Astrocyte (in vitro differentiated cells and primary cell): ENCODE data around the gene DUSP10. TPM values are rescaled to one million over a fixed set of nuclear protein-coding genes. Genes with fewer than 3 reads are reported as not detected.

Source experiments
- DNase-seq: peaks from one replicate; pipeline ENCODE4 v3.0.0-alpha.2; 2010; ENCODE audit warnings: low read depth
- FAIRE-seq: peaks from 2 replicates; lab custom pipeline; 2011; peaks lifted over from hg19 to GRCh38; lab: Jason Lieb, UNC
- H2AFZ ChIP-seq: 2 replicates; pipeline ENCODE4 v1.6.0; 2012; ENCODE audit warnings: low read depth, low read length, inconsistent platforms
- H3K27ac ChIP-seq: 2 replicates; pipeline ENCODE4 v1.5.1; 2011; ENCODE audit warnings: low read depth, low read length, inconsistent platforms
- H3K27me3 ChIP-seq: 2 replicates; pipeline ENCODE4 v1.6.0; 2011; ENCODE audit warnings: low read length, inconsistent platforms; ENCODE audit not compliant: insufficient read depth
- H3K36me3 ChIP-seq: 2 replicates; pipeline ENCODE4 v1.5.1; 2011; ENCODE audit warnings: low read length, inconsistent platforms; ENCODE audit not compliant: insufficient read depth
- H3K4me1 ChIP-seq: 2 replicates; pipeline ENCODE4 v1.5.1; 2011; ENCODE audit warnings: low read length, inconsistent platforms; ENCODE audit not compliant: insufficient read depth
- H3K4me2 ChIP-seq: 2 replicates; pipeline ENCODE4 v1.6.0; 2012; ENCODE audit warnings: low read length, inconsistent platforms
- H3K4me3 ChIP-seq: 2 replicates; pipeline ENCODE4 v1.5.1; 2011; ENCODE audit warnings: low read depth, mild to moderate bottlenecking, low read length, inconsistent platforms; ENCODE audit not compliant: insufficient read depth
- H3K79me2 ChIP-seq: 2 replicates; pipeline ENCODE4 v1.6.0; 2012; ENCODE audit warnings: mild to moderate bottlenecking, low read length, inconsistent platforms; ENCODE audit not compliant: insufficient read depth
- H3K9ac ChIP-seq: 2 replicates; pipeline ENCODE4 v1.6.0; 2012; ENCODE audit warnings: mild to moderate bottlenecking, low read length, inconsistent platforms
- H3K9me3 ChIP-seq: 2 replicates; pipeline ENCODE4 v1.5.1; 2012; ENCODE audit warnings: low read depth, mild to moderate bottlenecking, low read length, inconsistent platforms; ENCODE audit not compliant: insufficient read depth
- H4K20me1 ChIP-seq: 2 replicates; pipeline ENCODE4 v1.6.0; 2012; ENCODE audit warnings: low read length, inconsistent platforms; ENCODE audit not compliant: insufficient read depth
- H3K27ac Mint-ChIP-seq: one replicate; pipeline ENCODE4 v1.8.0; 2021; ENCODE audit warnings: mild to moderate bottlenecking, mixed read lengths; ENCODE audit not compliant: unreplicated experiment
- H3K27me3 Mint-ChIP-seq: one replicate; pipeline ENCODE4 v1.8.0; 2021; ENCODE audit warnings: low read depth, mixed read lengths; ENCODE audit not compliant: unreplicated experiment
- H3K36me3 Mint-ChIP-seq: one replicate; pipeline ENCODE4 v1.8.0; 2021; ENCODE audit warnings: low read depth, mixed read lengths; ENCODE audit not compliant: unreplicated experiment
- H3K4me1 Mint-ChIP-seq: one replicate; pipeline ENCODE4 v1.8.0; 2021; ENCODE audit warnings: low read depth, mixed read lengths; ENCODE audit not compliant: unreplicated experiment
- H3K4me3 Mint-ChIP-seq: one replicate; pipeline ENCODE4 v1.8.0; 2021; ENCODE audit warnings: mild to moderate bottlenecking, moderate library complexity, mixed read lengths; ENCODE audit not compliant: unreplicated experiment
- H3K9me3 Mint-ChIP-seq: one replicate; pipeline ENCODE4 v1.8.0; 2021; ENCODE audit warnings: mild to moderate bottlenecking, mixed read lengths; ENCODE audit not compliant: unreplicated experiment
- CTCF ChIP-seq: IDR thresholded peaks from 2 replicates; pipeline ENCODE4 v1.5.1; 2011; ENCODE audit warnings: low read depth, mild to moderate bottlenecking, inconsistent platforms, low read length, moderate library complexity; ENCODE audit not compliant: insufficient read depth
- EZH2 ChIP-seq: IDR thresholded peaks from 2 replicates; pipeline ENCODE4 v1.6.1; 2012; ENCODE audit warnings: mild to moderate bottlenecking, low read length, inconsistent platforms; ENCODE audit not compliant: insufficient read depth
- total RNA-seq: library from RNA; stranded (reverse); gene quantifications from 2 replicates; pipeline ENCODE4 v1.2.1, GENCODE V29; 2021

The DUSP10 gene
- total RNA-seq, 1 donor from 2014 or later, result 45.8 TPM

- no peaks in the 10 kb centered on the region for H3K36me3 ChIP-seq
- no peaks in the 10 kb centered on the region for H3K27me3 ChIP-seq
- H3K27me3 Mint-ChIP-seq, result peaks cover 3% of the 10 kb centered on the region
- no peak overlapping the region for H3K9ac ChIP-seq
- H3K4me1 Mint-ChIP-seq, result no peaks in the 10 kb centered on the region
- H4K20me1 ChIP-seq, result no peaks in the 10 kb centered on the region
- H3K4me2 ChIP-seq, result no peak overlapping the region
- peaks cover 9% of the 10 kb centered on the region for H3K4me1 ChIP-seq
- no peaks in the 10 kb centered on the region for H3K9me3 ChIP-seq
- no peak overlapping the region for H3K4me3 ChIP-seq
- H3K27ac Mint-ChIP-seq, result no peak overlapping the region
- no peaks in the 10 kb centered on the region for H3K36me3 Mint-ChIP-seq
- H3K9me3 Mint-ChIP-seq, result peaks cover 7% of the 10 kb centered on the region
- no peak overlapping the region for H2AFZ ChIP-seq
- FAIRE-seq (no peak), DNase-seq (peak; percentile 21)
- H3K4me3 Mint-ChIP-seq, result no peak overlapping the region
- no peak overlapping the region for H3K27ac ChIP-seq
- H3K79me2 ChIP-seq, result no peaks in the 10 kb centered on the region
- no peak for TF ChIP-seq EZH2
- TF ChIP-seq CTCF, result no peak
Measured at GRCh38 chr1:221756830-221757551, 15.1 kb upstream of the DUSP10 start.

- FAIRE-seq (no peak), DNase-seq (no peak)
- Histone ChIP-seq H3K79me2 (no peaks in the 10 kb centered on the region), H3K27ac (no peak overlapping the region), H3K4me3 (no peak overlapping the region), H2AFZ (no peak overlapping the region), H3K4me2 (no peak overlapping the region), H3K9me3 (no peaks in the 10 kb centered on the region), H3K9ac (no peak overlapping the region), H3K4me1 (no peaks in the 10 kb centered on the region), H4K20me1 (no peaks in the 10 kb centered on the region), H3K27me3 (no peaks in the 10 kb centered on the region), H3K36me3 (no peaks in the 10 kb centered on the region)
- H3K9me3 Mint-ChIP-seq, result peaks cover 7% of the 10 kb centered on the region
- H3K4me3 Mint-ChIP-seq, result no peak overlapping the region
- H3K36me3 Mint-ChIP-seq, result no peaks in the 10 kb centered on the region
- no peaks in the 10 kb centered on the region for H3K4me1 Mint-ChIP-seq
- no peak overlapping the region for H3K27ac Mint-ChIP-seq
- TF ChIP-seq CTCF, result no peak
- TF ChIP-seq EZH2, result no peak
- H3K27me3 Mint-ChIP-seq, result no peaks in the 10 kb centered on the region
Measured at GRCh38 chr1:221753828-221754188, 11.9 kb upstream of the DUSP10 start.

- no peak overlapping the region for H3K4me2 ChIP-seq
- no peaks in the 10 kb centered on the region for H3K27me3 Mint-ChIP-seq
- H3K9me3 ChIP-seq, result no peaks in the 10 kb centered on the region
- FAIRE-seq (no peak), DNase-seq (no peak)
- H3K9me3 Mint-ChIP-seq, result peaks cover 7% of the 10 kb centered on the region
- H4K20me1 ChIP-seq, result no peaks in the 10 kb centered on the region
- no peaks in the 10 kb centered on the region for H3K4me1 ChIP-seq
- TF ChIP-seq CTCF (no peak), EZH2 (no peak)
- H2AFZ ChIP-seq, result no peak overlapping the region
- H3K36me3 Mint-ChIP-seq, result no peaks in the 10 kb centered on the region
- H3K27ac Mint-ChIP-seq, result no peak overlapping the region
- no peak overlapping the region for H3K9ac ChIP-seq
- H3K27ac ChIP-seq, result no peak overlapping the region
- H3K4me3 ChIP-seq, result no peak overlapping the region
- H3K4me3 Mint-ChIP-seq, result no peak overlapping the region
- no peaks in the 10 kb centered on the region for H3K4me1 Mint-ChIP-seq
- H3K27me3 ChIP-seq, result no peaks in the 10 kb centered on the region
- H3K79me2 ChIP-seq, result no peaks in the 10 kb centered on the region
- H3K36me3 ChIP-seq, result no peaks in the 10 kb centered on the region
Measured at GRCh38 chr1:221751226-221751887, 9.5 kb upstream of the DUSP10 start.
